DND-41 (cell line): Measurements from ENCODE around the gene NDE1.

ENCODE experiments used
- ATAC-seq: fragments of 200-7000 bp; cut with Tn5 transposase; 3 replicates; pipeline ENCODE4 v1.9.1; 2021; ENCODE audit warnings: low read depth; ENCODE audit not compliant: insufficient read depth
- DNase-seq: peaks from one replicate; pipeline ENCODE4 v3.0.0-alpha.2; 2020
- H2AFZ ChIP-seq: 2 replicates; pipeline ENCODE4 v1.6.0; 2012; ENCODE audit warnings: low read depth, low read length
- H3K27ac ChIP-seq: 2 replicates; pipeline ENCODE4 v1.5.1; 2012; ENCODE audit warnings: low read length, inconsistent platforms
- H3K27me3 ChIP-seq: fragments of 200-600 bp; sonication (generic); 2 replicates; pipeline ENCODE4 v1.6.0; 2012; ENCODE audit warnings: low read length, mild to moderate bottlenecking, inconsistent platforms; ENCODE audit not compliant: insufficient read depth, poor library complexity
- H3K36me3 ChIP-seq: 2 replicates; pipeline ENCODE4 v1.5.1; 2012; ENCODE audit warnings: low read length, inconsistent platforms; ENCODE audit not compliant: insufficient read depth
- H3K4me1 ChIP-seq: 2 replicates; pipeline ENCODE4 v1.5.1; 2012; ENCODE audit warnings: mild to moderate bottlenecking, low read length; ENCODE audit not compliant: insufficient read depth
- H3K4me2 ChIP-seq: 2 replicates; pipeline ENCODE4 v1.6.0; 2012; ENCODE audit warnings: mild to moderate bottlenecking, moderate library complexity, low read length, inconsistent platforms; ENCODE audit not compliant: insufficient read depth
- H3K4me3 ChIP-seq, 2 experiments: fragments of 200-600 bp in 1 of 2; shearing (Covaris generic) in 1 of 2; 2 replicates each; pipeline ENCODE4 v1.5.1; 2012 to 2016; ENCODE audit warnings: inconsistent platforms in 2 of 2, low read length in 2 of 2, mild to moderate bottlenecking in 2 of 2, low read depth in 1 of 2, moderate library complexity in 1 of 2
- H3K79me2 ChIP-seq: 2 replicates; pipeline ENCODE4 v1.6.0; 2012; ENCODE audit warnings: low read length, inconsistent platforms; ENCODE audit not compliant: insufficient read depth
- H3K9ac ChIP-seq: 2 replicates; pipeline ENCODE4 v1.6.0; 2012; ENCODE audit warnings: low read depth, mild to moderate bottlenecking, inconsistent platforms, low read length, moderate library complexity
- H3K9me3 ChIP-seq: 2 replicates; pipeline ENCODE4 v1.5.1; 2012; ENCODE audit warnings: low read length, moderate library complexity, mild to moderate bottlenecking, inconsistent platforms; ENCODE audit not compliant: insufficient read depth, severe bottlenecking
- H4K20me1 ChIP-seq: 2 replicates; pipeline ENCODE4 v1.6.0; 2012; ENCODE audit warnings: low read length; ENCODE audit not compliant: insufficient read depth
- CTCF ChIP-seq: IDR thresholded peaks from 2 replicates; pipeline ENCODE4 v1.5.1; 2012; ENCODE audit warnings: borderline replicate concordance, low read length, moderate library complexity, mild to moderate bottlenecking; ENCODE audit not compliant: poor library complexity, severe bottlenecking; ENCODE audit errors: extremely low read depth
- EZH2 ChIP-seq: IDR thresholded peaks from 3 replicates; pipeline ENCODE4 v1.6.1; 2012; ENCODE audit warnings: borderline replicate concordance, low read depth, mild to moderate bottlenecking, moderate library complexity, low read length, inconsistent platforms; ENCODE audit not compliant: severe bottlenecking

NDE1 gene

GRCh38 chr16:15742716-15743115, 92.7 kb downstream of the NDE1 start:
- ATAC-seq (no peak), DNase-seq (no peak)
- no peak overlapping the region for H3K9ac ChIP-seq
- H3K36me3 ChIP-seq: no peaks in the 10 kb centered on the region
- H3K4me3 ChIP-seq: no peak overlapping the region
- no peaks in the 10 kb centered on the region for H3K9me3 ChIP-seq
- TF ChIP-seq CTCF (no peak), EZH2 (no peak)
- H2AFZ ChIP-seq: no peak overlapping the region
- no peaks in the 10 kb centered on the region for H4K20me1 ChIP-seq
- no peak overlapping the region for H3K4me2 ChIP-seq
- no peaks in the 10 kb centered on the region for H3K27me3 ChIP-seq
- no peak overlapping the region for H3K27ac ChIP-seq
- no peaks in the 10 kb centered on the region for H3K79me2 ChIP-seq
- H3K4me1 ChIP-seq: no peaks in the 10 kb centered on the region

GRCh38 chr16:15743657-15744056, 93.6 kb downstream of the NDE1 start:
- no peak for ATAC-seq
- Histone ChIP-seq H3K27me3 (no peaks in the 10 kb centered on the region), H3K4me1 (no peaks in the 10 kb centered on the region), H3K4me3 (no peak overlapping the region), H3K4me2 (no peak overlapping the region), H3K9ac (no peak overlapping the region), H3K9me3 (no peaks in the 10 kb centered on the region), H3K79me2 (no peaks in the 10 kb centered on the region), H2AFZ (no peak overlapping the region), H3K36me3 (no peaks in the 10 kb centered on the region), H3K27ac (no peak overlapping the region), H4K20me1 (no peaks in the 10 kb centered on the region)
- no peak for DNase-seq
- TF ChIP-seq EZH2: no peak
- no peak for TF ChIP-seq CTCF

GRCh38 chr16:15746332-15746731, 96.3 kb downstream of the NDE1 start:
- Histone ChIP-seq H2AFZ (no peak overlapping the region), H3K27me3 (no peaks in the 10 kb centered on the region), H3K4me2 (no peak overlapping the region), H3K9ac (no peak overlapping the region), H3K36me3 (no peaks in the 10 kb centered on the region), H4K20me1 (no peaks in the 10 kb centered on the region), H3K9me3 (no peaks in the 10 kb centered on the region), H3K4me3 (no peak overlapping the region), H3K27ac (no peak overlapping the region), H3K4me1 (no peaks in the 10 kb centered on the region), H3K79me2 (no peaks in the 10 kb centered on the region)
- DNase-seq (no peak), ATAC-seq (no peak)
- TF ChIP-seq CTCF: no peak
- no peak for TF ChIP-seq EZH2

- DNase-seq: no peak
- no peaks in the 10 kb centered on the region for H4K20me1 ChIP-seq
- no peak overlapping the region for H3K27ac ChIP-seq
- no peak overlapping the region for H3K4me3 ChIP-seq
- no peaks in the 10 kb centered on the region for H3K79me2 ChIP-seq
- H3K27me3 ChIP-seq: no peaks in the 10 kb centered on the region
- ATAC-seq: no peak
- no peaks in the 10 kb centered on the region for H3K36me3 ChIP-seq
- no peak overlapping the region for H3K4me2 ChIP-seq
- no peak overlapping the region for H3K9ac ChIP-seq
- no peaks in the 10 kb centered on the region for H3K4me1 ChIP-seq
- TF ChIP-seq CTCF (no peak), EZH2 (no peak)
- H3K9me3 ChIP-seq: no peaks in the 10 kb centered on the region
- no peak overlapping the region for H2AFZ ChIP-seq
Measured at GRCh38 chr16:15747937-15748336, 97.9 kb downstream of the NDE1 start.
